ENCODE measurements around the gene OGDH.

The OGDH gene

DNA sequence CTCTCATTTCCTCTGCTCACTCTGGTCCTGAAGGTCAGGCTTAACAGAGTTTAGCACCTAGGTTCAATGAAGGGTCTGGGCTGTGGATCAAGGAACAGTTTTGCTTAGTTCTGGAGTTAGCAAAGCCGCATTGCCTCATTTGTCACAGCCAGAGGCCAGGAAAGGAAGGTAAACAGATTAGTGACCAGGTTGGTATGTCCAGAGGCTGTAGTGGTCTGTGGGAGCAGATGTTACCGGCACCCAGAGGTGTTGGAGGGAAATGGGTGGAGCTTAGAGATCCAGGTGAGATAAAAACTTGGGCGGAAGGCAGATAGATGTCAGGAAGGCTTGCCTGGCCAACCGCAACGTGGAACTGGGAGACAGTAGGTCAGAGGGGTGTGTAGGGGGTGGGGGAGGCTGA is 105.6 kb downstream of the OGDH start:
- Histone ChIP-seq H3K27ac (ENCODE audit: poor library complexity, severe bottlenecking) (no peak overlapping the region), H3K36me3 (ENCODE audit: low read depth) (peaks cover 3% of the 10 kb centered on the region), H3K27me3 (ENCODE audit: insufficient read depth, poor library complexity, severe bottlenecking) (no peaks in the 10 kb centered on the region), H3K9me3 (ENCODE audit: severe bottlenecking) (no peaks in the 10 kb centered on the region), H3K4me1 (ENCODE audit: insufficient read depth, poor library complexity, severe bottlenecking) (peaks cover 7% of the 10 kb centered on the region), H3K4me3 (ENCODE audit: severe bottlenecking) (no peak overlapping the region)
- TF ChIP-seq, protein P1, sequence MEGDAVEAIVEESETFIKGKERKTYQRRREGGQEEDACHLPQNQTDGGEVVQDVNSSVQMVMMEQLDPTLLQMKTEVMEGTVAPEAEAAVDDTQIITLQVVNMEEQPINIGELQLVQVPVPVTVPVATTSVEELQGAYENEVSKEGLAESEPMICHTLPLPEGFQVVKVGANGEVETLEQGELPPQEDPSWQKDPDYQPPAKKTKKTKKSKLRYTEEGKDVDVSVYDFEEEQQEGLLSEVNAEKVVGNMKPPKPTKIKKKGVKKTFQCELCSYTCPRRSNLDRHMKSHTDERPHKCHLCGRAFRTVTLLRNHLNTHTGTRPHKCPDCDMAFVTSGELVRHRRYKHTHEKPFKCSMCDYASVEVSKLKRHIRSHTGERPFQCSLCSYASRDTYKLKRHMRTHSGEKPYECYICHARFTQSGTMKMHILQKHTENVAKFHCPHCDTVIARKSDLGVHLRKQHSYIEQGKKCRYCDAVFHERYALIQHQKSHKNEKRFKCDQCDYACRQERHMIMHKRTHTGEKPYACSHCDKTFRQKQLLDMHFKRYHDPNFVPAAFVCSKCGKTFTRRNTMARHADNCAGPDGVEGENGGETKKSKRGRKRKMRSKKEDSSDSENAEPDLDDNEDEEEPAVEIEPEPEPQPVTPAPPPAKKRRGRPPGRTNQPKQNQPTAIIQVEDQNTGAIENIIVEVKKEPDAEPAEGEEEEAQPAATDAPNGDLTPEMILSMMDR (IDR thresholded peaks at IDR 0.05; ENCODE audit: poor library complexity, severe bottlenecking): no peak
- DNase-seq (ENCODE audit: low spot score) (no peak), ATAC-seq (ENCODE audit: low read depth) (peak; percentile 65)

DNA sequence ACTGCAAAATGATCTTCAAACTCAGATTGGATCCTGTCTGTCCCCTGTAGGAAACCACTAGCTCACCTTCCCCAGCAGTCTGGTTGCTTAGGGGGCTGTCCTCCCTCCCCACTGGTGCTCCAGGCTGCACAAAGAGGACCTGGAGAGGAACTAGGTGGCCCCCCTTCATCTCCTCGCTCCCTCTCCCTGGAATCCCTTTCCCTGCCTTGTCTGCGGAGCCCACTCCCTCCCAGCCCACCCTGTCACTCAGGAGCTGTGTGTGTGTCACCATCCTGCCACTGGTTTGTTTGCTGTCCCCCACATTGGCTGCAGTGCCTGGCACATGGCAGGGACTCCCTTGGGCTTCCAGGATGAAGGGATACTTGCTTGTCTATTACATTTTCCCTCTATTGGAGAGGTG is 106.7 kb downstream of the OGDH start:
- no peaks in the 10 kb centered on the region for H3K9me3 ChIP-seq (ENCODE audit: severe bottlenecking)
- TF ChIP-seq, protein P1 (IDR thresholded peaks at IDR 0.05; ENCODE audit: poor library complexity, severe bottlenecking): no peak
- H3K4me3 ChIP-seq (ENCODE audit: severe bottlenecking): no peak overlapping the region
- ATAC-seq (ENCODE audit: low read depth) (no peak), DNase-seq (ENCODE audit: low spot score) (no peak)
- H3K27ac ChIP-seq (ENCODE audit: poor library complexity, severe bottlenecking): no peak overlapping the region
- no peaks in the 10 kb centered on the region; the same call in 1 of the 2 replicates for H3K36me3 ChIP-seq (ENCODE audit: low read depth)
- H3K27me3 ChIP-seq (ENCODE audit: insufficient read depth, poor library complexity, severe bottlenecking): no peaks in the 10 kb centered on the region
- H3K4me1 ChIP-seq (ENCODE audit: insufficient read depth, poor library complexity, severe bottlenecking): peaks cover 7% of the 10 kb centered on the region

DNA sequence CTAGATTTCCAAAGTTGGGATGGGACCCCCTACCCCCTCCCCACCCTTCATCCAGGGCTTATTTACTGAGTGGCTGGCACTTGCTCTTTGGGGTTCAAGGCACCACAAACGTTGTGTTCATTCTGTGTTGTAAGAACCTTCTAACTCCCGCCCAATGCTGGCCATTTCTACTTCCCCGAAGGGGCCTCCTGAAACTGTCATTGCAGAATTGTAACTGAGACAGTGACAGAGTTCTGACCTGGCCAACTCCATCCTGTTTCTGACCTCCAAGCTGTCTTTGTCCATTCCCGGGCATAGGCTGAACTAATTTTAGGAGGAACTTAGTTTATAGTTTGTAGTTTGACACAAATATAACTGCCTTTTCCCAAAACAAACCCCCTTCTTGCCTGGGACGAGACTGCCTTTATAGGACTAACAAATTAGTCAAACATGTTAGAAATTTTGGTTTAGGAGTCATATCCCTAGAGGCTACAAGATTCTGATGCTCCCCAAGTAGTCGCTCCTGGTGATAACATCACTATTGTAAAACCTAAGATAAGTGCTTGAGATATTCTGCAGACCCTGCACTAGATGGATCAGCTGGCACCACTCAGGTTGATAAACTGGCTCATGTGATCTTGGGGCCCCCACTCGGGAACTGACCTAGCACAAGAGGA is 107.4 kb downstream of the OGDH start:
- no peak for DNase-seq (ENCODE audit: low spot score)
- H3K4me1 ChIP-seq (ENCODE audit: insufficient read depth, poor library complexity, severe bottlenecking): peaks cover 7% of the 10 kb centered on the region
- no peak overlapping the region for H3K4me3 ChIP-seq (ENCODE audit: severe bottlenecking)
- no peak overlapping the region for H3K27ac ChIP-seq (ENCODE audit: poor library complexity, severe bottlenecking)
- TF ChIP-seq, protein P1 (IDR thresholded peaks at IDR 0.05; ENCODE audit: poor library complexity, severe bottlenecking): no peak
- H3K27me3 ChIP-seq (ENCODE audit: insufficient read depth, poor library complexity, severe bottlenecking): no peaks in the 10 kb centered on the region
- no peaks in the 10 kb centered on the region for H3K36me3 ChIP-seq (ENCODE audit: low read depth)
- H3K9me3 ChIP-seq (ENCODE audit: severe bottlenecking): no peaks in the 10 kb centered on the region
- ATAC-seq (ENCODE audit: low read depth): no peak

DNA sequence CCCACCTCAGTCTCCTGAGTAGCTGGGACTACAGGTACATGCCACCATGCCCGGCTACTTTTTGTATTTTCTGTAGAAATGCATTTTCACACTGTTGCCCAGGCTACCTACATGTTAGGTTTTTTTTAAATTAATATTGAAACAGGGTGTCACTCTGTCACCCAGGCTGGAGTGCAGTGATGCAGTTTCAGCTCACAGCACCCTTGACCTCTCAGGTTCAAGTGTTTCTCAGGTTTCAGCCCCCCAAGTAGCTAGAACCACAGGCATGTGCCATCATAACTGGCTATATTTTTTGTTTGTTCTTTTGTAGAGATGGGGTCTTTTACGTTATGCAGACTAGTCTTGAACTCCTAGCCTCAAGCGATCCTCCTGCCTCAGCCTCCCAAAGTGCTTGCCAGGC is 109.8 kb downstream of the OGDH start:
- Histone ChIP-seq H3K27ac (ENCODE audit: poor library complexity, severe bottlenecking) (no peak overlapping the region), H3K4me3 (ENCODE audit: severe bottlenecking) (no peak overlapping the region), H3K9me3 (ENCODE audit: severe bottlenecking) (no peaks in the 10 kb centered on the region), H3K36me3 (ENCODE audit: low read depth) (no peaks in the 10 kb centered on the region), H3K27me3 (ENCODE audit: insufficient read depth, poor library complexity, severe bottlenecking) (no peaks in the 10 kb centered on the region), H3K4me1 (ENCODE audit: insufficient read depth, poor library complexity, severe bottlenecking) (peaks cover 7% of the 10 kb centered on the region)
- TF ChIP-seq, protein P1 (IDR thresholded peaks at IDR 0.05; ENCODE audit: poor library complexity, severe bottlenecking): no peak
- DNase-seq (ENCODE audit: low spot score): no peak
- no peak for ATAC-seq (ENCODE audit: low read depth)

DNA sequence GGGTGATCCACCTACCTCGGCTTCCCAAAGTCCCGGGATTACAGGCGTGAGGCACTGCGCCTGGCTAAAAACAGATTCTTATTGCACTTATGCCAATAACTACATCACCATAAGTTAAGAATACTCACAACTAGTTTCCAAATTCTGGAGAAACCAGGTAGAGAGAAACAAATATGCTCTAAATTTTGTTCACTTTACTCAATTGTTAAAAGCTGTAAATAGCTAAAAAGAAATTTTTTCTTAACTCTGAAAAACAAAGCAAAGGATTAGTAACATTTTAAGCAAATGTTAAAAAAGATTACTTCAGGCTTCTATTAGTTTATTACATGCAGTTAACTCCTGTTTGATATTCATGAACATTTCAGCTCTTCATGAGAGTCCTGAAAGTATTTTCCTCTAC is 113.9 kb downstream of the OGDH start:
- H3K27ac ChIP-seq (ENCODE audit: poor library complexity, severe bottlenecking): no peak overlapping the region
- H3K9me3 ChIP-seq (ENCODE audit: severe bottlenecking): no peaks in the 10 kb centered on the region
- no peak for ATAC-seq (ENCODE audit: low read depth)
- TF ChIP-seq, protein P1 (IDR thresholded peaks at IDR 0.05; ENCODE audit: poor library complexity, severe bottlenecking): no peak
- no peak overlapping the region for H3K4me3 ChIP-seq (ENCODE audit: severe bottlenecking)
- no peaks in the 10 kb centered on the region for H3K36me3 ChIP-seq (ENCODE audit: low read depth)
- DNase-seq (ENCODE audit: low spot score): no peak
- no peaks in the 10 kb centered on the region for H3K27me3 ChIP-seq (ENCODE audit: insufficient read depth, poor library complexity, severe bottlenecking)
- no peaks in the 10 kb centered on the region for H3K4me1 ChIP-seq (ENCODE audit: insufficient read depth, poor library complexity, severe bottlenecking)
